ENCODE results near the gene TMEM225B. TPM values are rescaled to one million over a fixed set of nuclear protein-coding genes. Genes with fewer than 3 reads are reported as not detected.
"Not testable (repeated sequence)": the region's sequence is repeated elsewhere in the genome, so short reads cannot be mapped to it uniquely, and the experiment has no call there.

TMEM225B gene
- total RNA-seq, 1 experiment from 2014 or later: not detected

- no peak for TF ChIP-seq CTCF (conservative IDR thresholded peaks at IDR 0.05; ENCODE audit: low read depth, low read length)
- TF ChIP-seq EZH2phosphoT487 (IDR thresholded peaks at IDR 0.05; ENCODE audit: borderline replicate concordance, low read length): no peak
- no peak for TF ChIP-seq EZH2 (IDR thresholded peaks at IDR 0.05; ENCODE audit: low read length, unreplicated experiment)
- ATAC-seq: no peak
- no peak overlapping the region for H3K9ac ChIP-seq (ENCODE audit: low read length)
- intact Hi-C loops (cut with micrococcal nuclease): no loop called here
- no peak overlapping the region for H3K4me2 ChIP-seq (ENCODE audit: low read length)
- no peaks in the 10 kb centered on the region for H3K9me3 ChIP-seq (ENCODE audit: low read length)
- H3K4me3 ChIP-seq (ENCODE audit: low read length): no peak overlapping the region
- POLR2A ChIA-PET (ENCODE audit: unreplicated experiment): no interaction called here
- H3K9me2 ChIP-seq (replicated peaks; ENCODE audit: low read length): no peaks in the 10 kb centered on the region
- BruUV-seq (replicated peaks): no TSS peak
- H3K36me3 ChIP-seq (ENCODE audit: low read depth, low read length): no peaks in the 10 kb centered on the region
- no peak for DNase-seq
- H3K79me2 ChIP-seq (ENCODE audit: low read length): no peaks in the 10 kb centered on the region
- H3K27me3 ChIP-seq (ENCODE audit: low read length): no peaks in the 10 kb centered on the region
- H3K27ac ChIP-seq (ENCODE audit: low read length): no peak overlapping the region
- CTCF ChIA-PET: no interaction called here
- H3F3A ChIP-seq (ENCODE audit: low read length, unreplicated experiment): no peaks in the 10 kb centered on the region
- no peaks in the 10 kb centered on the region; the same call in 1 of the 2 replicates for H3K4me1 ChIP-seq (ENCODE audit: insufficient read depth, low read length)
- H2AFZ ChIP-seq (ENCODE audit: low read length): no peak overlapping the region
- H4K20me1 ChIP-seq (ENCODE audit: low read length): no peaks in the 10 kb centered on the region
Observed at GRCh38 chr7:99648843-99649242, 50.8 kb downstream of the TMEM225B start.

- Histone ChIP-seq H3F3A (ENCODE audit: low read length, unreplicated experiment) (no peaks in the 10 kb centered on the region), H3K9me2 (replicated peaks; ENCODE audit: low read length) (no peaks in the 10 kb centered on the region), H3K4me3 (ENCODE audit: low read length) (no peak overlapping the region), H2AFZ (ENCODE audit: low read length) (no peak overlapping the region), H3K4me2 (ENCODE audit: low read length) (no peak overlapping the region), H3K27me3 (ENCODE audit: low read length) (no peaks in the 10 kb centered on the region), H3K36me3 (ENCODE audit: low read depth, low read length) (no peaks in the 10 kb centered on the region), H3K79me2 (ENCODE audit: low read length) (no peaks in the 10 kb centered on the region), H4K20me1 (ENCODE audit: low read length) (no peaks in the 10 kb centered on the region), H3K9me3 (ENCODE audit: low read length) (no peaks in the 10 kb centered on the region), H3K4me1 (ENCODE audit: insufficient read depth, low read length) (no peaks in the 10 kb centered on the region), H3K9ac (ENCODE audit: low read length) (no peak overlapping the region), H3K27ac (ENCODE audit: low read length) (no peak overlapping the region)
- ChIA-PET POLR2A (ENCODE audit: unreplicated experiment) (no interaction called here), CTCF (no interaction called here)
- TF ChIP-seq EZH2 (IDR thresholded peaks at IDR 0.05; ENCODE audit: low read length, unreplicated experiment): no peak
- ATAC-seq: no peak
- intact Hi-C loops (cut with micrococcal nuclease): no loop called here
- no peak for DNase-seq
- BruUV-seq (replicated peaks): no TSS peak
Observed at GRCh38 chr7:99651290-99651689, 53.2 kb downstream of the TMEM225B start.

GRCh38 chr7:99652671-99653070 is 54.6 kb downstream of the TMEM225B start:
- no peak overlapping the region for H3K27ac ChIP-seq (ENCODE audit: low read length)
- H2AFZ ChIP-seq (ENCODE audit: low read length): no peak overlapping the region
- no peaks in the 10 kb centered on the region for H3F3A ChIP-seq (ENCODE audit: low read length, unreplicated experiment)
- no peaks in the 10 kb centered on the region for H3K9me2 ChIP-seq (replicated peaks; ENCODE audit: low read length)
- no peak overlapping the region for H3K9ac ChIP-seq (ENCODE audit: low read length)
- no peaks in the 10 kb centered on the region for H3K36me3 ChIP-seq (ENCODE audit: low read depth, low read length)
- TF ChIP-seq EZH2phosphoT487 (IDR thresholded peaks at IDR 0.05; ENCODE audit: borderline replicate concordance, low read length) (no peak), EZH2 (IDR thresholded peaks at IDR 0.05; ENCODE audit: low read length, unreplicated experiment) (no peak), CTCF (conservative IDR thresholded peaks at IDR 0.05; ENCODE audit: low read depth, low read length) (no peak)
- H3K4me1 ChIP-seq (ENCODE audit: insufficient read depth, low read length): no peaks in the 10 kb centered on the region
- POLR2A ChIA-PET (ENCODE audit: unreplicated experiment): no interaction called here
- H4K20me1 ChIP-seq (ENCODE audit: low read length): no peaks in the 10 kb centered on the region
- ATAC-seq (no peak), DNase-seq (no peak)
- no TSS peak for BruUV-seq (replicated peaks)
- H3K4me2 ChIP-seq (ENCODE audit: low read length): no peak overlapping the region
- no peak overlapping the region for H3K4me3 ChIP-seq (ENCODE audit: low read length)
- no peaks in the 10 kb centered on the region for H3K9me3 ChIP-seq (ENCODE audit: low read length)
- intact Hi-C loops (cut with micrococcal nuclease): no loop called here
- CTCF ChIA-PET: no interaction called here
- H3K27me3 ChIP-seq (ENCODE audit: low read length): no peaks in the 10 kb centered on the region
- no peaks in the 10 kb centered on the region for H3K79me2 ChIP-seq (ENCODE audit: low read length)

- BruUV-seq (replicated peaks); H3K4me2 ChIP-seq (ENCODE audit: low read length); H3K9ac ChIP-seq (ENCODE audit: low read length); H3K4me3 ChIP-seq (ENCODE audit: low read length); intact Hi-C loops (cut with micrococcal nuclease); H3K4me1 ChIP-seq (ENCODE audit: insufficient read depth, low read length); H2AFZ ChIP-seq (ENCODE audit: low read length); H3K27ac ChIP-seq (ENCODE audit: low read length); DNase-seq; H3K9me2 ChIP-seq (replicated peaks; ENCODE audit: low read length); H4K20me1 ChIP-seq (ENCODE audit: low read length); H3K36me3 ChIP-seq (ENCODE audit: low read depth, low read length); H3K9me3 ChIP-seq (ENCODE audit: low read length); ATAC-seq; CTCF ChIA-PET; H3F3A ChIP-seq (ENCODE audit: low read length, unreplicated experiment); H3K79me2 ChIP-seq (ENCODE audit: low read length); POLR2A ChIA-PET (ENCODE audit: unreplicated experiment); H3K27me3 ChIP-seq (ENCODE audit: low read length): not testable (repeated sequence)
Observed at GRCh38 chr7:99653269-99653668, 55.2 kb downstream of the TMEM225B start.

Measured in PC-3 (cell line).